Measurements from ENCODE around the gene PDS5B. TPM values are rescaled to one million over a fixed set of nuclear protein-coding genes. Genes with fewer than 3 reads are reported as not detected.

Gene PDS5B
- total RNA-seq, 6 experiments from 2014 or later, result 11.9 to 14.2 (median 12.5) TPM

GRCh38 chr13:32582281-32582680 is 4.0 kb upstream of the PDS5B start:
- DNase-seq, result no peak
- no peak overlapping the region for H3K27ac ChIP-seq
- ATAC-seq, result no peak
- no peak overlapping the region for H3K4me3 ChIP-seq
- WGBS (ENCODE audit: insufficient coverage, low coverage, low lambda C conversion rate, missing lambda C conversion rate), result 56% methylated on average over 2 of the region's 2 CpGs
- TF ChIP-seq, protein P1, sequence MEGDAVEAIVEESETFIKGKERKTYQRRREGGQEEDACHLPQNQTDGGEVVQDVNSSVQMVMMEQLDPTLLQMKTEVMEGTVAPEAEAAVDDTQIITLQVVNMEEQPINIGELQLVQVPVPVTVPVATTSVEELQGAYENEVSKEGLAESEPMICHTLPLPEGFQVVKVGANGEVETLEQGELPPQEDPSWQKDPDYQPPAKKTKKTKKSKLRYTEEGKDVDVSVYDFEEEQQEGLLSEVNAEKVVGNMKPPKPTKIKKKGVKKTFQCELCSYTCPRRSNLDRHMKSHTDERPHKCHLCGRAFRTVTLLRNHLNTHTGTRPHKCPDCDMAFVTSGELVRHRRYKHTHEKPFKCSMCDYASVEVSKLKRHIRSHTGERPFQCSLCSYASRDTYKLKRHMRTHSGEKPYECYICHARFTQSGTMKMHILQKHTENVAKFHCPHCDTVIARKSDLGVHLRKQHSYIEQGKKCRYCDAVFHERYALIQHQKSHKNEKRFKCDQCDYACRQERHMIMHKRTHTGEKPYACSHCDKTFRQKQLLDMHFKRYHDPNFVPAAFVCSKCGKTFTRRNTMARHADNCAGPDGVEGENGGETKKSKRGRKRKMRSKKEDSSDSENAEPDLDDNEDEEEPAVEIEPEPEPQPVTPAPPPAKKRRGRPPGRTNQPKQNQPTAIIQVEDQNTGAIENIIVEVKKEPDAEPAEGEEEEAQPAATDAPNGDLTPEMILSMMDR (IDR thresholded peaks at IDR 0.05), result no peak
- no peak for TF ChIP-seq POLR2A (IDR thresholded peaks at IDR 0.05)
- intact Hi-C loops (cut with DNase I), result no loop called here
- no peaks in the 10 kb centered on the region for H3K9me3 ChIP-seq
- H3K36me3 ChIP-seq, result no peaks in the 10 kb centered on the region
- H3K27me3 ChIP-seq, result no peaks in the 10 kb centered on the region
- H3K4me1 ChIP-seq, result peaks cover 0 to 4% (median 0%) of the 10 kb centered on the region in 4 donors

DNA sequence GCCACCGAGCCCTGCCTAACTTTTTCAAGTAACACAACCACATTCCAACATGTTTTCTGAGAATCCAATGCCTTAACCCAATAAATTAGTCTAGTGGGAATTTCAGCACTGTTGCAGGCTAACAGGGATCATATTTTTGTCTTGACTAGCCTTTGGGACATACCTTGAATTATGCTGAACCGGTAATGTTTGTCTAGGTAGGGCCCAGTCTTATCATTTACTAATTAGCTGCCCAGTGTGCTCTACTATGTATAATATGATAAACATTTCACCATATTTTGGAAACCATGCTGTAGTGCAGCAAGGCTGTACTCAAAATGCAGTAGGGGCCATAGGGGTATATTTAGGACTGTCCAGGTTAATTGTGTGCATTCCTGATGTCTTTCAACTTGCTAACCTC is 3.3 kb upstream of the PDS5B start:
- no peak for ATAC-seq
- Histone ChIP-seq H3K27ac (no peak overlapping the region), H3K27me3 (no peaks in the 10 kb centered on the region), H3K36me3 (no peaks in the 10 kb centered on the region), H3K4me1 (peaks cover 0 to 6% (median under 1%) of the 10 kb centered on the region in 4 donors), H3K4me3 (no peak overlapping the region), H3K9me3 (no peaks in the 10 kb centered on the region)
- WGBS (ENCODE audit: insufficient coverage, low coverage, low lambda C conversion rate, missing lambda C conversion rate), result 79% methylated on average over 2 of the region's 2 CpGs
- no peak for TF ChIP-seq POLR2A (IDR thresholded peaks at IDR 0.05)
- TF ChIP-seq, protein P1 (IDR thresholded peaks at IDR 0.05), result no peak
- intact Hi-C loops (cut with DNase I), result no loop called here
- no peak for DNase-seq

DNA sequence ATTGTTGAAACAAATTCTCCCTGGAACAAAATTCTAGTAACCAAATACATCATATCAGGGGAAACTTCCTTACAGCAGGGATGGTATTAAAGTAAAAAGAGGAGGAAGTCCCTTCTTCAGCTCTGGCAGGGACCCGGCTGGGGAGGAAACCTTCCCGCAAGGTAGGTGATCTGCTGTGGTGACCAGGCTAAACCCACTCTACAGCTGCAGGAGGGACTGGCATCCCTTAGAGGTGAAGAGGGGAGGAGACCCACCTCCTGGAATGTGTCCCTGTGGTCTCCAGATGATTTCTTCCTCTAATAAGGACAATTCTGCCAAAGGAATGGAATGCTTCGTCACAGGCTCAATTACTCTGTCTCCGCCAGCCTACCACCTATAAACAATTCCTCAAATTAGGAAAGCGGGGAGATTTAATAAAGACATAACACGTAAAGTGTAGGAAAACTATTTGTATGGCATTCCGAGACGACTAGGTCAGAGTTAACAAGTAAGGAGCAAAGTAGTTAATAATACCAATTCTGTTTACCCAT is 637 bp upstream of the PDS5B start:
- no peaks in the 10 kb centered on the region for H3K36me3 ChIP-seq
- no peaks in the 10 kb centered on the region for H3K9me3 ChIP-seq
- intact Hi-C loops (cut with DNase I), result no loop called here
- 13% methylated on average over 8 of the region's 8 CpGs for WGBS (ENCODE audit: insufficient coverage, low coverage, low lambda C conversion rate, missing lambda C conversion rate)
- peak overlapping the region; percentile 45 to 85 (median 47) for H3K27ac ChIP-seq
- peak overlapping the region; percentile 47 to 88 (median 70) for H3K4me3 ChIP-seq
- DNase-seq (peak in 1 of 3 donors; percentile 25), ATAC-seq (peak in 2 of 4 donors; percentile 1)
- no peaks in the 10 kb centered on the region for H3K27me3 ChIP-seq
- H3K4me1 ChIP-seq, result peaks cover 0 to 12% (median 6%) of the 10 kb centered on the region in 4 donors
- TF ChIP-seq, protein P1 (IDR thresholded peaks at IDR 0.05), result no peak
- TF ChIP-seq POLR2A (IDR thresholded peaks at IDR 0.05), result no peak

- peak; percentile 80 to 87 (median 85) for DNase-seq
- WGBS (ENCODE audit: insufficient coverage, low coverage, low lambda C conversion rate, missing lambda C conversion rate), result under 1% methylated on average over 34 of the region's 74 CpGs
- Histone ChIP-seq H3K4me3 (peak overlapping the region; percentile 57 to 88 (median 70)), H3K36me3 (no peaks in the 10 kb centered on the region), H3K9me3 (no peaks in the 10 kb centered on the region), H3K27me3 (no peaks in the 10 kb centered on the region), H3K4me1 (peaks cover 0 to 12% (median 6%) of the 10 kb centered on the region in 4 donors), H3K27ac (peak overlapping the region; percentile 83 to 87 (median 85))
- ATAC-seq, result peak; percentile 45 to 56 (median 52)
- intact Hi-C loops (cut with DNase I), result no loop called here
- TF ChIP-seq POLR2A (IDR thresholded peaks at IDR 0.05), result no peak
- TF ChIP-seq, protein P1 (IDR thresholded peaks at IDR 0.05), result peak in 1 of 4 donors; percentile 26
Observed at GRCh38 chr13:32587011-32587810, 959 bp downstream of the PDS5B start.
